ENCODE results near the gene SETD4. TPM values are rescaled to one million over a fixed set of nuclear protein-coding genes. Genes with fewer than 3 reads are reported as not detected.

SETD4 gene, protein sequence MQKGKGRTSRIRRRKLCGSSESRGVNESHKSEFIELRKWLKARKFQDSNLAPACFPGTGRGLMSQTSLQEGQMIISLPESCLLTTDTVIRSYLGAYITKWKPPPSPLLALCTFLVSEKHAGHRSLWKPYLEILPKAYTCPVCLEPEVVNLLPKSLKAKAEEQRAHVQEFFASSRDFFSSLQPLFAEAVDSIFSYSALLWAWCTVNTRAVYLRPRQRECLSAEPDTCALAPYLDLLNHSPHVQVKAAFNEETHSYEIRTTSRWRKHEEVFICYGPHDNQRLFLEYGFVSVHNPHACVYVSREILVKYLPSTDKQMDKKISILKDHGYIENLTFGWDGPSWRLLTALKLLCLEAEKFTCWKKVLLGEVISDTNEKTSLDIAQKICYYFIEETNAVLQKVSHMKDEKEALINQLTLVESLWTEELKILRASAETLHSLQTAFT
- 19.0 TPM for total RNA-seq
- long read RNA-seq, partial matches to known transcripts = 14 of 42 reads
- long read RNA-seq, other reads (novel, unspliced or antisense) = 26 of 42 reads

DNA sequence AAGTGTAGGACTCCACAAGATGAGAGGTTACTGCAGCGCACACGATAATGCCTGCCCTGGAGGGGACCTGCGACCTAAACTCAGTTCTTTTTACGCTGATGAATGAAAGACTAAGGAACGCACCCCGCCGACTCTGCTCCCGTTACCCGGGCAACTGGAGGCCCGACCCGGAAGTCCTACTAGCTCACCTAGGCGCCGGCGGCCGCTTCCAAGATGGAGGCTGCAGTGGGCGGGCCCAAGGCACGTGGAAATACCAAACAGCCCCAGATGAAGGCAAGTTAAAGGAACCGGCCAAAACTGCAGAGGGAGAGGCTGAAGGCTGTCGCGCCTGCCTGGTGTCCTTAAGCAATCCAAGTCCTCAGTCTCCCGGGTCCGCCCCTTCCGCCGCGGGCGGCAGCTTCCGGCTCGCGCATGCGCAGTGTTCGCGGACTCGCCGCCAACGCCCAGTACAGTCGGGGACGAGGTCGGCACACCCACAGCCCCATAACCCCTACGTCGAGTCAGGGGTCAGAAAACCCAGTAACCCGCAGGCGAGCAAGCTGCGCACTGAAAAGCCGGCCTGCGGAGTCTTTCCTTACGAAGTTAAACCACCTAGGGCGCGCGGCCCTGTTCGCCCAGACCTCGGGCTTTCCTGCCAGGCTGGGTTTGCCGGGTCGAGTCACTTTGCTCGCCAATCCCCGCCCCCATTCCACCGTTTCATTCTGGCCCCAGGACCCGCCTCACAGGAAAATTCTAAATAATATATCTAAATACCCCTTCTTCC, at the start of gene SETD4:
Gene SETD4, minus strand, starts transcription at position 368 of the 763 bp plus-strand sequence. CDS start 1,638 bp downstream, outside the sequence.
- TF ChIP-seq, protein P1, sequence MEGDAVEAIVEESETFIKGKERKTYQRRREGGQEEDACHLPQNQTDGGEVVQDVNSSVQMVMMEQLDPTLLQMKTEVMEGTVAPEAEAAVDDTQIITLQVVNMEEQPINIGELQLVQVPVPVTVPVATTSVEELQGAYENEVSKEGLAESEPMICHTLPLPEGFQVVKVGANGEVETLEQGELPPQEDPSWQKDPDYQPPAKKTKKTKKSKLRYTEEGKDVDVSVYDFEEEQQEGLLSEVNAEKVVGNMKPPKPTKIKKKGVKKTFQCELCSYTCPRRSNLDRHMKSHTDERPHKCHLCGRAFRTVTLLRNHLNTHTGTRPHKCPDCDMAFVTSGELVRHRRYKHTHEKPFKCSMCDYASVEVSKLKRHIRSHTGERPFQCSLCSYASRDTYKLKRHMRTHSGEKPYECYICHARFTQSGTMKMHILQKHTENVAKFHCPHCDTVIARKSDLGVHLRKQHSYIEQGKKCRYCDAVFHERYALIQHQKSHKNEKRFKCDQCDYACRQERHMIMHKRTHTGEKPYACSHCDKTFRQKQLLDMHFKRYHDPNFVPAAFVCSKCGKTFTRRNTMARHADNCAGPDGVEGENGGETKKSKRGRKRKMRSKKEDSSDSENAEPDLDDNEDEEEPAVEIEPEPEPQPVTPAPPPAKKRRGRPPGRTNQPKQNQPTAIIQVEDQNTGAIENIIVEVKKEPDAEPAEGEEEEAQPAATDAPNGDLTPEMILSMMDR (IDR thresholded peaks at IDR 0.05) = no peak
- intact Hi-C loops (cut with DNase I) = no loop called here
- peak within 1 kb of the TSS; percentile 70 for H3K4me3 ChIP-seq
- peak within 1 kb of the TSS; percentile 98 for H3K27ac ChIP-seq
- no peaks in the 10 kb centered on the region for H3K9me3 ChIP-seq
- ATAC-seq (peak; percentile 96), DNase-seq (peak; percentile 97)
- peaks cover 8% of the 10 kb centered on the region for H3K4me1 ChIP-seq
- H3K36me3 ChIP-seq = peaks cover 30% of the 10 kb centered on the region
- H3K27me3 ChIP-seq = no peaks in the 10 kb centered on the region

DNA sequence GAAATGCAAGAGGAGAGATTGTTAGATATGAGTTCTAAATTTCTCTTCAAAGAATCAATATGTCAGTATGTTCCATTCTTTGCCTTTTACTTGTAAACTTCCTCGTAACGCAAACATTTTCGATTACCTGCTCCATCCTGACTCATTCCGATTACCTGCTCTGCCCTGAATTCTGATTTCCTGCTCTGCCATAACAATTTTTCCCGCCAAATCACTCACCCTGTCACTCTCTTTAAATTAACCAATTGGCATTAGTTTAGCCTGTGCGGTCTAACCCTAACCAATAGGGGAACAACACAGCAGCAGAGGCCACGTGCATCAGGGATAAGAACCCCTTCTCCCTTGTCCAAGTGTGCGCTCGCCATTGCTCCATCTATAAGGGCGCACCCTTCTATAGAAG, 49.5 kb upstream of the SETD4 start:
- intact Hi-C loops (cut with DNase I) = no loop called here
- no peak overlapping the region for H3K27ac ChIP-seq
- peaks cover 8% of the 10 kb centered on the region for H3K4me1 ChIP-seq
- TF ChIP-seq, protein P1 (IDR thresholded peaks at IDR 0.05) = no peak
- no peaks in the 10 kb centered on the region for H3K27me3 ChIP-seq
- DNase-seq (peak; percentile 27), ATAC-seq (no peak)
- no peak overlapping the region for H3K4me3 ChIP-seq
- H3K36me3 ChIP-seq = no peaks in the 10 kb centered on the region
- no peaks in the 10 kb centered on the region for H3K9me3 ChIP-seq

DNA sequence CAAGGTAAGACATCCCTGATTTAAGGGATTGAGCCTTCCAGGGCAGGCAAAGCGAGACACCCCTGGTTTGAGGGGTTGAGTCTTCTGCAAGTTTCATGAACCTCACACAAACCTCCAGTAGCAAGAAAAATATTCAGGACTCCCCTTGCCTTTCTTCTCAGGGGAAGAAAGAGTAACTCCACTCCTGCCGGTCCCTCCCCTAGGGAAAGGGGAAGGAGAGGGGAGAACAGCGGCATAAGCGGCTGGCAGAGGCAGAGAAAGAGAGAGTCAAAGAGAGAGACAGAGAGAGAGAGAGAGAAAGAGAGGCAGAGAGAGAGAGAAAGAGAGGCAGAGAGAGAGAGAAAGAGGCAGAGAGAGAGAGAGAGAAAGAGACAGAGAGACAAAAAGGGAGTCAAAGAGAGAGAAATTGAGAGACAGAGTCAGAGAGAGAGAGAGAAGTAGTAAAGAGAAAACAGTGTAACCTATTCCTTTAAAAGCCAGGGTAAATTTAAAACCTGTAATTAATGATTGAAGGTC, 45.1 kb upstream of the SETD4 start:
- H3K27me3 ChIP-seq = no peaks in the 10 kb centered on the region
- DNase-seq = no peak
- H3K4me3 ChIP-seq = peak overlapping the region; percentile 18
- H3K27ac ChIP-seq = no peak overlapping the region
- TF ChIP-seq, protein P1 (IDR thresholded peaks at IDR 0.05) = no peak
- peaks cover 4% of the 10 kb centered on the region for H3K4me1 ChIP-seq
- no peaks in the 10 kb centered on the region for H3K9me3 ChIP-seq
- no peaks in the 10 kb centered on the region for H3K36me3 ChIP-seq
- intact Hi-C loops (cut with DNase I) = no loop called here
- no peak for ATAC-seq

DNA sequence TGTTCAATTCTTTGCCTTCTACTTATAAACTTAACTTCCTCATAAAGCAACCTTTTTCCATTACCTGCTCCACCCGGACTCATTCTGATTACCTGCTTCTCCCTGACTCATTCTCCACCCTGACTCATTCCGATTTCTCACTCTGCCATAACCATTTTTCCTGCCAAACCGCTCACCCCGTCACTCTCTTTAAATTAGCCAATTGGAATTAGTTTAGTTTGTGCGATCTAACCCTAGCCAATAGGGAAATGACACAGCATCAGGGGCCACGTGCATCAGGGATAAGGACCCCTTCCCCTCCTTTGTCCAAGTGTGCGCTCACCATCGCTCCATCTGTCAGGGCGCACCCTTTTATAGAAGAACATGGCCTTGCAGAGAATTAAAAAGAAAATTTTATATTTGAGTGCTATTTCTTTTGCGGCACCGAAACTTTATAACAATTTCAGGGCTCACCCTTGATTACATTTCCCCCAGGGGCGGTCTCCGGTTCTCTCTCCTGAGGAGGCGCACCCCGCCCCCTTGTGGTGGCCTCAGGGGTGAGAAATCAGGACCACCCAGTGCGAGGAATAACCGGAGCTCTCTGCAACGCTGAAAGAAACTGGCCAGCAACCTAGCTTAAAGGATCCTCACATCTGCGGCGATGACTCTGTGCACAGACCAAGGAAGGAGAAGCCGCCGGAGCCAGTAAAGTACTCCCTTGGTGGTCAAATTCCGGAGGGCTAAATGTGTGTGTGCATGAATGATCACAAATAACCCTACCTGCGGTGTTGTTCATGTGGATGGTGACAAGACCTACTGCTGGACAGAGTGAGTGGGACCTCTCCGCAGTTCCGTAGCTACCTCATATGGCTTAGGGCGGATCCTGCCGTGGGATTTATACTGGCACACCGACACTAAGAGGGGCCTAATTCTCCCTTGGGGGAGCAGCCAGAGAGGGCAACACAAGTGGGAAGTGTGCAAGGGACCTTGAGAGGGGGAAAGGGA, 44.3 kb upstream of the SETD4 start:
- Histone ChIP-seq H3K9me3 (no peaks in the 10 kb centered on the region), H3K27ac (no peak overlapping the region), H3K27me3 (no peaks in the 10 kb centered on the region), H3K4me3 (peak overlapping the region; percentile 18), H3K4me1 (peaks cover 4% of the 10 kb centered on the region), H3K36me3 (no peaks in the 10 kb centered on the region)
- TF ChIP-seq, protein P1 (IDR thresholded peaks at IDR 0.05) = peak; percentile 56
- peak; percentile 49 for ATAC-seq
- intact Hi-C loops (cut with DNase I) = no loop called here
- no peak for DNase-seq

DNA sequence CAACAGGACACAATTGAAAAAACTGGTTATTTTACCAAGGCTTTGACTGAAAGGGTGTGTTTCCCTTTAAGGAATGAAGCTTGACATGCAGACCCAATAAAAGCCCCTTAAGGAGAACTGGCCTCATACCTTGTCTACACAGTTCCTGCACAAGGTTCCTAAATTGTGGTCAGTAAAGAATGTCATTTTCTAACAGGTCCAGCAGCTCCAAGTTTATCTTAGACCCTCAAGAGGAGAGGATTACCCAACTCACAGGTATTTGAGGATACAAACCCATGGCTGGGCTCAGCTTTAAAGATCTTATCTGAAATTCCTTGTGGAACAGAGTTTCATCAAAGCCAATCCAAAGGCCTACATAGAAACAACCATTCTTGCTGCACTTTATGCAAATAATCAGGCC, 43.1 kb upstream of the SETD4 start:
- Histone ChIP-seq H3K9me3 (no peaks in the 10 kb centered on the region), H3K27ac (no peak overlapping the region), H3K36me3 (no peaks in the 10 kb centered on the region), H3K4me1 (peaks cover 4% of the 10 kb centered on the region), H3K4me3 (no peak overlapping the region), H3K27me3 (no peaks in the 10 kb centered on the region)
- TF ChIP-seq, protein P1 (IDR thresholded peaks at IDR 0.05) = no peak
- ATAC-seq (peak; percentile 58), DNase-seq (no peak)
- intact Hi-C loops (cut with DNase I) = no loop called here
